Keratinocyte (primary cell): ENCODE data around the gene SS18.

Source experiments
- CTCF ChIP-seq, 3 experiments: IDR thresholded peaks in 1 of 3; conservative IDR thresholded peaks in 1 of 3; optimal IDR thresholded peaks in 1 of 3; 2 replicates in 2 of 3; 3 replicates in 1 of 3; pipeline versions ENCODE3 to v1.5.1; 2011; ENCODE audit warnings: low read length in 3 of 3, mild to moderate bottlenecking in 3 of 3, moderate library complexity in 2 of 3, control low read depth in 1 of 3, inconsistent platforms in 1 of 3; ENCODE audit not compliant: insufficient read depth in 2 of 3; ENCODE audit errors: extremely low read depth in 1 of 3
- EZH2 ChIP-seq: IDR thresholded peaks from one replicate; pipeline ENCODE4 v1.6.1; 2012; ENCODE audit warnings: inconsistent platforms, mild to moderate bottlenecking, low read length, moderate library complexity

GRCh38 chr18:26021061-26021754 lies 69.2 kb downstream of the SS18 start:
- no peak for TF ChIP-seq CTCF (optimal IDR thresholded peaks at IDR 0.05 in 1 of 3, IDR thresholded peaks at IDR 0.05 in 1 of 3, conservative IDR thresholded peaks at IDR 0.05 in 1 of 3; ENCODE audit: extremely low read depth in 1 of 3, insufficient read depth in 2 of 3, low read length in 3 of 3)
- TF ChIP-seq EZH2 = no peak
